Calu3 (cell line): ENCODE data around the gene MYO1G. TPM values are rescaled to one million over a fixed set of nuclear protein-coding genes. Genes with fewer than 3 reads are reported as not detected.

ENCODE experiments used
- BruUV-seq: library from RNA; stranded (reverse); fragments of 400-500 nt; replicated peaks from 2 replicates; lab custom pipeline; 2021; lab: Mats Ljungman, UMichigan
- CTCF ChIA-PET: fragments of 300-600 bp; sonication (Branson Sonifier 250); formaldehyde crosslinking; loops from one replicate; lab custom pipeline; 2022; ENCODE audit warnings: antibody characterized with exemption; lab: Charles Lee
- DNase-seq: peaks from one replicate; pipeline ENCODE4 v3.0.0; 2022
- H3K27ac Mint-ChIP-seq: one replicate; pipeline ENCODE4 v1.8.0; 2022; ENCODE audit warnings: mixed read lengths; ENCODE audit not compliant: unreplicated experiment
- H3K27me3 Mint-ChIP-seq: one replicate; pipeline ENCODE4 v1.8.0; 2022; ENCODE audit warnings: mixed read lengths; ENCODE audit not compliant: unreplicated experiment
- H3K36me3 Mint-ChIP-seq: one replicate; pipeline ENCODE4 v1.8.0; 2022; ENCODE audit warnings: mild to moderate bottlenecking, moderate library complexity, mixed read lengths; ENCODE audit not compliant: insufficient read depth, unreplicated experiment
- H3K4me1 Mint-ChIP-seq: one replicate; pipeline ENCODE4 v1.8.0; 2022; ENCODE audit warnings: mild to moderate bottlenecking, low read depth, mixed read lengths; ENCODE audit not compliant: unreplicated experiment
- H3K4me3 Mint-ChIP-seq: one replicate; pipeline ENCODE4 v1.8.0; 2022; ENCODE audit warnings: mild to moderate bottlenecking, low read depth, moderate library complexity, mixed read lengths; ENCODE audit not compliant: unreplicated experiment
- H3K9me3 Mint-ChIP-seq: one replicate; pipeline ENCODE4 v1.8.0; 2022; ENCODE audit warnings: low read depth, mixed read lengths; ENCODE audit not compliant: unreplicated experiment
- CTCF ChIP-seq: fragments of 200-600 bp; IDR thresholded peaks from one replicate; pipeline ENCODE4 v1.8.0; 2022; ENCODE audit warnings: antibody characterized with exemption; ENCODE audit not compliant: unreplicated experiment
- intact Hi-C: fragments of 100-400 bp; cut with micrococcal nuclease; formaldehyde crosslinking; loops from one replicate; pipeline ENCODE4 v1.10.0; 2022; ENCODE audit not compliant: unreplicated experiment
- total RNA-seq: library from RNA; stranded (reverse); gene quantifications from 2 replicates; pipeline ENCODE4 v1.2.3, GENCODE V29; 2022

Gene MYO1G
- total RNA-seq, 1 experiment from 2014 or later, result 0.33 TPM

- H3K36me3 Mint-ChIP-seq, result peaks cover 18% of the 10 kb centered on the region
- H3K4me1 Mint-ChIP-seq, result no peaks in the 10 kb centered on the region
- no TSS peak for BruUV-seq
- TF ChIP-seq CTCF, result no peak
- intact Hi-C loops, result no loop called here
- no peak for DNase-seq
- H3K4me3 Mint-ChIP-seq, result no peak overlapping the region
- H3K27me3 Mint-ChIP-seq, result no peaks in the 10 kb centered on the region
- H3K9me3 Mint-ChIP-seq, result no peaks in the 10 kb centered on the region
- H3K27ac Mint-ChIP-seq, result no peak overlapping the region
- CTCF ChIA-PET, result interaction anchor here (1.0 to 1.8 kb wide), 3 partner anchors 14 to 63 kb away, joined by 3 to 6 read pairs (median 3); no protein-coding TSS in a partner anchor
Measured at GRCh38 chr7:45013465-45013967, 34.7 kb upstream of the MYO1G start.

- no peak for TF ChIP-seq CTCF
- DNase-seq, result no peak
- no peaks in the 10 kb centered on the region for H3K27me3 Mint-ChIP-seq
- no peak overlapping the region for H3K4me3 Mint-ChIP-seq
- H3K4me1 Mint-ChIP-seq, result no peaks in the 10 kb centered on the region
- CTCF ChIA-PET, result no interaction called here
- no peaks in the 10 kb centered on the region for H3K9me3 Mint-ChIP-seq
- intact Hi-C loops, result no loop called here
- BruUV-seq, result no TSS peak
- H3K27ac Mint-ChIP-seq, result no peak overlapping the region
- peaks cover 18% of the 10 kb centered on the region for H3K36me3 Mint-ChIP-seq
Measured at GRCh38 chr7:45007571-45008328, 28.9 kb upstream of the MYO1G start.

GRCh38 chr7:45007106-45007505, 28.3 kb upstream of the MYO1G start:
- no TSS peak for BruUV-seq
- CTCF ChIA-PET, result no interaction called here
- H3K27me3 Mint-ChIP-seq, result no peaks in the 10 kb centered on the region
- H3K4me1 Mint-ChIP-seq, result no peaks in the 10 kb centered on the region
- no peak overlapping the region for H3K4me3 Mint-ChIP-seq
- no peak for TF ChIP-seq CTCF
- intact Hi-C loops, result no loop called here
- H3K27ac Mint-ChIP-seq, result no peak overlapping the region
- H3K36me3 Mint-ChIP-seq, result peaks cover 18% of the 10 kb centered on the region
- H3K9me3 Mint-ChIP-seq, result no peaks in the 10 kb centered on the region
- DNase-seq, result no peak

- intact Hi-C loops, result loop anchor here (5.0 kb wide), 1 partner anchor 109 kb away; the partner anchor contains the start of gene TBRG4
- Mint-ChIP-seq H3K4me3 (no peak overlapping the region), H3K4me1 (peaks cover 14% of the 10 kb centered on the region), H3K27ac (no peak overlapping the region), H3K27me3 (no peaks in the 10 kb centered on the region), H3K36me3 (peaks cover 29% of the 10 kb centered on the region), H3K9me3 (no peaks in the 10 kb centered on the region)
- DNase-seq, result no peak
- CTCF ChIA-PET, result no interaction called here
- TF ChIP-seq CTCF, result no peak
- no TSS peak for BruUV-seq
Measured at GRCh38 chr7:45003789-45004188, 25.0 kb upstream of the MYO1G start.
